HEK293 (cell line): ENCODE results near the gene MYL7.
A peak's percentile ranks its signal among the peaks of the same experiment; 100 is the strongest.

Source experiments
- CTCF ChIA-PET: fragments of 350-600 bp; formaldehyde crosslinking; extraction: SDS; loops from one replicate; lab custom pipeline; 2021; ENCODE audit warnings: antibody characterized with exemption; lab: Yijun Ruan, JAX
- POLR2A ChIA-PET: fragments of 300-600 bp; formaldehyde crosslinking; extraction: SDS; loops from one replicate; lab custom pipeline; 2020; ENCODE audit warnings: antibody characterized with exemption, inconsistent platforms; lab: Yijun Ruan, JAX
- H3K27ac ChIP-seq: fragments of 200-500 bp; sonication (Bioruptor generic); 2 replicates; pipeline ENCODE4 v1.5.1; 2014; ENCODE audit warnings: low read depth, low read length, control low read depth, inconsistent platforms; ENCODE audit errors: extremely low read depth
- H3K36me3 ChIP-seq, 2 experiments: fragments of 200-500 bp in 1 of 2; sonication (Bioruptor generic) in 1 of 2; 1 replicate in 1 of 2; 2 replicates in 1 of 2; pipeline ENCODE4 v1.5.1; 2014 to 2017; ENCODE audit warnings: inconsistent platforms in 2 of 2, low read length in 2 of 2; ENCODE audit not compliant: control insufficient read depth in 2 of 2, insufficient read depth in 1 of 2
- H3K4me1 ChIP-seq: fragments of 200-500 bp; sonication (Bioruptor generic); 2 replicates; pipeline ENCODE4 v1.5.1; 2014; ENCODE audit warnings: mild to moderate bottlenecking, low read length, inconsistent platforms; ENCODE audit not compliant: control insufficient read depth, insufficient read depth
- H3K4me3 ChIP-seq: 2 replicates; pipeline ENCODE4 v1.5.1; 2011; ENCODE audit warnings: low read depth, mild to moderate bottlenecking, control low read depth, low read length, moderate library complexity
- H3K9me3 ChIP-seq: fragments of 200-500 bp; sonication (Bioruptor generic); 2 replicates; pipeline ENCODE4 v1.5.1; 2014; ENCODE audit warnings: low read depth, low read length, inconsistent platforms; ENCODE audit not compliant: control insufficient read depth, insufficient read depth
- ATF2 ChIP-seq: fragments of 450-650 bp; formaldehyde crosslinking; IDR thresholded peaks from 2 replicates; pipeline ENCODE4 v1.5.1; 2016; ENCODE audit warnings: missing biosample characterization, missing genetic modification characterization, low read depth
- BCL11B ChIP-seq: fragments of 450-650 bp; formaldehyde crosslinking; IDR thresholded peaks from 2 replicates; pipeline ENCODE4 v1.5.1; 2016; ENCODE audit warnings: low read depth, missing biosample characterization, missing genetic modification characterization
- GLIS2 ChIP-seq: fragments of 450-650 bp; formaldehyde crosslinking; IDR thresholded peaks from 2 replicates; pipeline ENCODE4 v1.5.1; 2016; ENCODE audit warnings: missing biosample characterization, missing genetic modification characterization
- HOXD13 ChIP-seq: sonication (generic); formaldehyde crosslinking; IDR thresholded peaks from 2 replicates; pipeline ENCODE4 v1.8.0; 2022; ENCODE audit warnings: missing genetic modification reagents, borderline replicate concordance
- MYNN ChIP-seq: fragments of 450-650 bp; formaldehyde crosslinking; IDR thresholded peaks from 2 replicates; pipeline ENCODE4 v1.5.1; 2016; ENCODE audit warnings: missing biosample characterization, missing genetic modification characterization, borderline replicate concordance
- PRDM6 ChIP-seq: fragments of 450-650 bp; formaldehyde crosslinking; IDR thresholded peaks from 2 replicates; pipeline ENCODE4 v1.5.1; 2017; ENCODE audit warnings: missing biosample characterization, missing genetic modification characterization
- SALL2 ChIP-seq: fragments of 450-650 bp; formaldehyde crosslinking; IDR thresholded peaks from 2 replicates; pipeline ENCODE4 v1.5.0; 2017; ENCODE audit warnings: missing biosample characterization, mild to moderate bottlenecking, missing genetic modification characterization, borderline replicate concordance
- SCRT1 ChIP-seq: fragments of 450-650 bp; formaldehyde crosslinking; IDR thresholded peaks from 2 replicates; pipeline ENCODE4 v1.5.1; 2016; ENCODE audit warnings: missing biosample characterization, missing genetic modification characterization, borderline replicate concordance
- SCRT2 ChIP-seq: fragments of 450-650 bp; formaldehyde crosslinking; IDR thresholded peaks from 2 replicates; pipeline ENCODE4 v1.5.1; 2016; ENCODE audit warnings: missing biosample characterization, missing genetic modification characterization
- ZBTB11 ChIP-seq: fragments of 450-650 bp; formaldehyde crosslinking; conservative IDR thresholded peaks from 2 replicates; pipeline ENCODE4 v1.5.1; 2016; ENCODE audit warnings: low read depth, missing biosample characterization, missing genetic modification characterization
- ZBTB20 ChIP-seq: fragments of 450-650 bp; formaldehyde crosslinking; IDR thresholded peaks from 2 replicates; pipeline ENCODE4 v1.5.1; 2016; ENCODE audit warnings: missing biosample characterization, missing genetic modification characterization
- ZIC2 ChIP-seq: fragments of 450-650 bp; formaldehyde crosslinking; IDR thresholded peaks from 2 replicates; pipeline ENCODE4 v1.5.1; 2016; ENCODE audit warnings: missing biosample characterization, missing genetic modification characterization
- ZNF174 ChIP-seq: fragments of 450-650 bp; formaldehyde crosslinking; IDR thresholded peaks from 2 replicates; pipeline ENCODE4 v1.5.0; 2017; ENCODE audit warnings: missing biosample characterization, mild to moderate bottlenecking, missing genetic modification characterization
- ZNF221 ChIP-seq: fragments of 450-650 bp; formaldehyde crosslinking; IDR thresholded peaks from 2 replicates; pipeline ENCODE4 v1.5.1; 2017; ENCODE audit warnings: missing biosample characterization, missing genetic modification characterization, borderline replicate concordance
- ZNF223 ChIP-seq: fragments of 450-650 bp; formaldehyde crosslinking; IDR thresholded peaks from 2 replicates; pipeline ENCODE4 v1.5.1; 2016; ENCODE audit warnings: missing biosample characterization, missing genetic modification characterization
- ZNF302 ChIP-seq: fragments of 450-650 bp; formaldehyde crosslinking; IDR thresholded peaks from 2 replicates; pipeline ENCODE4 v1.5.1; 2016; ENCODE audit warnings: missing biosample characterization, missing genetic modification characterization, low read depth
- ZNF362 ChIP-seq: fragments of 450-650 bp; formaldehyde crosslinking; IDR thresholded peaks from 2 replicates; pipeline ENCODE4 v1.5.1; 2016; ENCODE audit warnings: missing biosample characterization, missing genetic modification characterization
- ZNF366 ChIP-seq: fragments of 450-650 bp; formaldehyde crosslinking; conservative IDR thresholded peaks from 2 replicates; pipeline ENCODE4 v1.5.1; 2016; ENCODE audit warnings: missing biosample characterization, missing genetic modification characterization
- ZNF398 ChIP-seq: fragments of 450-650 bp; formaldehyde crosslinking; IDR thresholded peaks from 2 replicates; pipeline ENCODE4 v1.5.1; 2017; ENCODE audit warnings: missing biosample characterization, missing genetic modification characterization
- ZNF416 ChIP-seq: fragments of 450-650 bp; formaldehyde crosslinking; IDR thresholded peaks from 2 replicates; pipeline ENCODE4 v1.5.1; 2016; ENCODE audit warnings: missing biosample characterization, missing genetic modification characterization
- ZNF426 ChIP-seq: fragments of 450-650 bp; formaldehyde crosslinking; IDR thresholded peaks from 2 replicates; pipeline ENCODE4 v1.5.1; 2017; ENCODE audit warnings: missing biosample characterization, missing genetic modification characterization, mild to moderate bottlenecking, inconsistent platforms, moderate library complexity
- ZNF449 ChIP-seq: fragments of 450-650 bp; formaldehyde crosslinking; IDR thresholded peaks from 2 replicates; pipeline ENCODE4 v1.5.1; 2017; ENCODE audit warnings: missing biosample characterization, mild to moderate bottlenecking, missing genetic modification characterization, moderate library complexity
- ZNF623 ChIP-seq: fragments of 450-650 bp; formaldehyde crosslinking; IDR thresholded peaks from 2 replicates; pipeline ENCODE4 v1.5.1; 2016; ENCODE audit warnings: missing biosample characterization, missing genetic modification characterization
- ZNF843 ChIP-seq: fragments of 450-650 bp; formaldehyde crosslinking; IDR thresholded peaks from 2 replicates; pipeline ENCODE4 v1.5.1; 2016; ENCODE audit warnings: missing biosample characterization, missing genetic modification characterization
- ZSCAN5A ChIP-seq: fragments of 450-650 bp; formaldehyde crosslinking; IDR thresholded peaks from 2 replicates; pipeline ENCODE4 v1.5.1; 2016; ENCODE audit warnings: missing biosample characterization, missing genetic modification characterization

Gene MYL7

GRCh38 chr7:44134943-44135628 lies 6.0 kb downstream of the MYL7 start:
- CTCF ChIA-PET, result interaction anchor here (0.6 to 0.9 kb wide), 4 partner anchors 7 to 69 kb away, joined by 3 to 4 read pairs (median 3); no protein-coding TSS in a partner anchor
- no peak overlapping the region for H3K4me3 ChIP-seq
- POLR2A ChIA-PET, result no interaction called here
- TF ChIP-seq ZNF416 (tag by site-specific recombination) (no peak), ZNF366 (tag by site-specific recombination) (no peak), SALL2 (tag by site-specific recombination) (no peak), ZNF449 (tag by site-specific recombination) (no peak), ZNF843 (tag by site-specific recombination) (no peak), ZBTB11 (tag by site-specific recombination) (no peak), ATF2 (tag by site-specific recombination) (no peak), ZIC2 (tag by site-specific recombination) (peak; percentile 58), ZNF223 (tag by site-specific recombination) (no peak), ZNF398 (tag by site-specific recombination) (no peak), HOXD13 (CRISPR knock-in tag) (no peak), SCRT2 (tag by site-specific recombination) (peak; percentile 92), SCRT1 (tag by site-specific recombination) (peak; percentile 72; the same call in 1 of the 2 replicates), ZBTB20 (tag by site-specific recombination) (no peak), ZNF426 (tag by site-specific recombination) (no peak), BCL11B (no peak), ZNF302 (tag by site-specific recombination) (no peak), MYNN (tag by site-specific recombination) (no peak), ZNF362 (peak; percentile 69; the same call in 1 of the 2 replicates), PRDM6 (tag by site-specific recombination) (no peak), ZNF174 (tag by site-specific recombination) (no peak), ZNF221 (tag by site-specific recombination) (no peak), ZSCAN5A (tag by site-specific recombination) (no peak), ZNF623 (tag by site-specific recombination) (no peak), GLIS2 (tag by site-specific recombination) (no peak)

More at GRCh38 chr7:44134943-44135628, 6.0 kb downstream of the MYL7 start:
- H3K36me3 ChIP-seq, result no peaks in the 10 kb centered on the region
- no peaks in the 10 kb centered on the region for H3K9me3 ChIP-seq
- H3K27ac ChIP-seq, result no peak overlapping the region
- no peaks in the 10 kb centered on the region for H3K4me1 ChIP-seq
